PC-9 (cell line): ENCODE results near the gene DCLK3. TPM values are rescaled to one million over a fixed set of nuclear protein-coding genes. Genes with fewer than 3 reads are reported as not detected.

ENCODE experiments used
- BruUV-seq: library from RNA; stranded (reverse); fragments of 400-500 nt; replicated peaks from 2 replicates; lab custom pipeline; 2021; lab: Mats Ljungman, UMichigan
- CTCF ChIA-PET: fragments of 300-600 bp; sonication (Branson Sonifier 250); formaldehyde crosslinking; loops from one replicate; lab custom pipeline; 2022; ENCODE audit warnings: antibody characterized with exemption; lab: Charles Lee
- POLR2A ChIA-PET: fragments of 300-600 bp; sonication (Branson Sonifier 250); formaldehyde crosslinking; loops from one replicate; lab custom pipeline; 2022; ENCODE audit warnings: antibody characterized with exemption; ENCODE audit not compliant: unreplicated experiment; lab: Charles Lee
- DNase-seq, 2 experiments: peaks; one replicate each; pipeline versions ENCODE4 v3.0.0 to v3.0.0-alpha.2; 2015 to 2022; ENCODE audit warnings: mixed read lengths in 1 of 2
- H2AFZ ChIP-seq: fragments of 200-600 bp; sonication (generic); 2 replicates; pipeline ENCODE4 v1.8.1; 2017; ENCODE audit warnings: antibody characterized with exemption
- H3F3A ChIP-seq: fragments of 200-600 bp; sonication (generic); 2 replicates; pipeline ENCODE4 v1.8.1; 2017; ENCODE audit warnings: antibody characterized with exemption, mild to moderate bottlenecking, low read depth; ENCODE audit not compliant: insufficient read depth
- H3K27ac ChIP-seq: fragments of 200-600 bp; sonication (generic); 2 replicates; pipeline ENCODE4 v1.6.1; 2016; ENCODE audit warnings: mixed run types
- H3K27me3 ChIP-seq: fragments of 200-600 bp; sonication (generic); 2 replicates; pipeline ENCODE4 v1.6.1; 2016; ENCODE audit warnings: low read depth, mixed run types; ENCODE audit not compliant: insufficient read depth
- H3K36me3 ChIP-seq: fragments of 200-600 bp; sonication (generic); 2 replicates; pipeline ENCODE4 v1.6.1; 2016; ENCODE audit warnings: low read depth, mixed run types
- H3K4me1 ChIP-seq: fragments of 200-600 bp; sonication (generic); replicated peaks from 2 replicates; pipeline ENCODE4 v1.6.1; 2016; ENCODE audit warnings: mixed run types; ENCODE audit not compliant: insufficient read depth
- H3K4me2 ChIP-seq: fragments of 200-600 bp; sonication (generic); 2 replicates; pipeline ENCODE4 v1.6.1; 2017; ENCODE audit warnings: mixed run types
- H3K4me3 ChIP-seq: fragments of 200-600 bp; sonication (generic); 2 replicates; pipeline ENCODE4 v1.6.1; 2016; ENCODE audit warnings: mixed run types
- H3K79me2 ChIP-seq: fragments of 200-600 bp; sonication (generic); 2 replicates; pipeline ENCODE4 v1.6.1; 2017; ENCODE audit warnings: low read depth, mixed run types
- H3K9me2 ChIP-seq: fragments of 200-600 bp; sonication (generic); 2 replicates; pipeline ENCODE4 v1.8.1; 2017; ENCODE audit warnings: mild to moderate bottlenecking; ENCODE audit not compliant: insufficient read depth
- H3K9me3 ChIP-seq: fragments of 200-600 bp; sonication (generic); 2 replicates; pipeline ENCODE4 v1.8.1; 2016; ENCODE audit warnings: low read depth; ENCODE audit not compliant: insufficient read depth
- H4K20me1 ChIP-seq: fragments of 200-600 bp; sonication (generic); 2 replicates; pipeline ENCODE4 v1.8.1; 2017; ENCODE audit not compliant: insufficient read depth
- EZH2 ChIP-seq: fragments of 200-600 bp; sonication (generic); IDR thresholded peaks from 2 replicates; pipeline ENCODE4 v1.8.0; 2017; ENCODE audit warnings: antibody characterized with exemption, low read depth
- intact Hi-C: fragments of 100-400 bp; cut with micrococcal nuclease; formaldehyde crosslinking; loops from one replicate; pipeline ENCODE4 v1.10.0; 2022; ENCODE audit not compliant: unreplicated experiment
- total RNA-seq: library from RNA; stranded (reverse); gene quantifications from 2 replicates; pipeline ENCODE4 v1.2.3, GENCODE V29; 2021
- TF ChIP-seq, protein P1 (sequence below): fragments of 200-600 bp; sonication (generic); conservative IDR thresholded peaks from 2 replicates; pipeline ENCODE4 v1.6.1; 2017; ENCODE audit warnings: mixed run types, antibody characterized with exemption, mild to moderate bottlenecking, moderate library complexity

The DCLK3 gene
- total RNA-seq, 1 experiment from 2014 or later = not detected

GRCh38 chr3:36688815-36689214, 75.5 kb downstream of the DCLK3 start:
- no TSS peak for BruUV-seq
- no peaks in the 10 kb centered on the region for H3K4me1 ChIP-seq
- no peaks in the 10 kb centered on the region for H3K9me3 ChIP-seq
- no peak overlapping the region for H3K4me2 ChIP-seq
- H3K9me2 ChIP-seq = no peaks in the 10 kb centered on the region
- no peak overlapping the region for H3K4me3 ChIP-seq
- POLR2A ChIA-PET = no interaction called here
- CTCF ChIA-PET = no interaction called here
- H2AFZ ChIP-seq = no peak overlapping the region
- intact Hi-C loops = no loop called here
- no peak for DNase-seq
- H4K20me1 ChIP-seq = no peaks in the 10 kb centered on the region
- no peaks in the 10 kb centered on the region for H3K79me2 ChIP-seq
- H3K27ac ChIP-seq = no peak overlapping the region
- H3F3A ChIP-seq = no peaks in the 10 kb centered on the region
- TF ChIP-seq EZH2 = no peak
- TF ChIP-seq, protein P1, sequence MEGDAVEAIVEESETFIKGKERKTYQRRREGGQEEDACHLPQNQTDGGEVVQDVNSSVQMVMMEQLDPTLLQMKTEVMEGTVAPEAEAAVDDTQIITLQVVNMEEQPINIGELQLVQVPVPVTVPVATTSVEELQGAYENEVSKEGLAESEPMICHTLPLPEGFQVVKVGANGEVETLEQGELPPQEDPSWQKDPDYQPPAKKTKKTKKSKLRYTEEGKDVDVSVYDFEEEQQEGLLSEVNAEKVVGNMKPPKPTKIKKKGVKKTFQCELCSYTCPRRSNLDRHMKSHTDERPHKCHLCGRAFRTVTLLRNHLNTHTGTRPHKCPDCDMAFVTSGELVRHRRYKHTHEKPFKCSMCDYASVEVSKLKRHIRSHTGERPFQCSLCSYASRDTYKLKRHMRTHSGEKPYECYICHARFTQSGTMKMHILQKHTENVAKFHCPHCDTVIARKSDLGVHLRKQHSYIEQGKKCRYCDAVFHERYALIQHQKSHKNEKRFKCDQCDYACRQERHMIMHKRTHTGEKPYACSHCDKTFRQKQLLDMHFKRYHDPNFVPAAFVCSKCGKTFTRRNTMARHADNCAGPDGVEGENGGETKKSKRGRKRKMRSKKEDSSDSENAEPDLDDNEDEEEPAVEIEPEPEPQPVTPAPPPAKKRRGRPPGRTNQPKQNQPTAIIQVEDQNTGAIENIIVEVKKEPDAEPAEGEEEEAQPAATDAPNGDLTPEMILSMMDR = no peak
- H3K36me3 ChIP-seq = no peaks in the 10 kb centered on the region
- no peaks in the 10 kb centered on the region for H3K27me3 ChIP-seq

GRCh38 chr3:36686516-36686915, 77.8 kb downstream of the DCLK3 start:
- TF ChIP-seq, protein P1 = no peak
- TF ChIP-seq EZH2 = no peak
- POLR2A ChIA-PET = no interaction called here
- Histone ChIP-seq H3K27ac (no peak overlapping the region), H3K79me2 (no peaks in the 10 kb centered on the region), H3K36me3 (no peaks in the 10 kb centered on the region), H3K4me3 (no peak overlapping the region), H3K4me1 (no peaks in the 10 kb centered on the region), H4K20me1 (no peaks in the 10 kb centered on the region), H3F3A (no peaks in the 10 kb centered on the region), H3K4me2 (no peak overlapping the region), H3K9me3 (peaks cover 7% of the 10 kb centered on the region; the same call in 1 of the 2 replicates), H3K9me2 (no peaks in the 10 kb centered on the region), H2AFZ (no peak overlapping the region), H3K27me3 (no peaks in the 10 kb centered on the region)
- no TSS peak for BruUV-seq
- CTCF ChIA-PET = no interaction called here
- intact Hi-C loops = no loop called here
- no peak for DNase-seq

DNA sequence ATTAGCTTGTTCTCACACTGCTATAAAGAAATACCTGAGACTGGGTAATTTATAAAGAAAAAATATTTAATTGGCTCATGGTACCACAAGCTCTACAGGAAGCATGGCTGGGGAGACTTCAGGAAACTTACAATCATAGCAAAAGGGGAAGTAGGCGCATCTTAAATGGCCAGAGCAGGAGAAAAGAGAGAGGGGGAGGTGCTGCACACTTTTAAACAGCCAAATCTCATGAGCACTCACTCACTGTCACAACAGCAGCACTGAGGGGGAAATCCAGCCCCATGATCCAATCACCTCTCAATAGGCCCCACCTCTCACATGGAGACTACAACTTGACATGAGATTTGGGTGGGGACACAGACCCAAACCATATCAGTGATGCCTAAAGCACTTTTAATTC, 82.5 kb downstream of the DCLK3 start:
- Histone ChIP-seq H3K4me1 (peaks cover 33% of the 10 kb centered on the region), H3K27ac (no peak overlapping the region), H3F3A (peaks cover 24% of the 10 kb centered on the region), H3K4me3 (no peak overlapping the region), H3K9me2 (no peaks in the 10 kb centered on the region), H3K27me3 (no peaks in the 10 kb centered on the region), H3K9me3 (peaks cover 35% of the 10 kb centered on the region), H4K20me1 (no peaks in the 10 kb centered on the region), H3K79me2 (no peaks in the 10 kb centered on the region), H3K36me3 (no peaks in the 10 kb centered on the region), H3K4me2 (no peak overlapping the region), H2AFZ (no peak overlapping the region)
- TF ChIP-seq EZH2 = no peak
- TF ChIP-seq, protein P1 = no peak
- intact Hi-C loops = no loop called here
- POLR2A ChIA-PET = no interaction called here
- BruUV-seq = no TSS peak
- CTCF ChIA-PET = no interaction called here
- DNase-seq = no peak
